ENCODE data around the gene IL17RD.

IL17RD gene

GRCh38 chr3:57073628-57074027, 91.5 kb downstream of the IL17RD start:
- no peak overlapping the region for H3K4me3 ChIP-seq (ENCODE audit: low read depth in 1 of 2, low read length in 2 of 2)
- no peaks in the 10 kb centered on the region for H3K9me3 ChIP-seq (ENCODE audit: low read length)
- no peaks in the 10 kb centered on the region for H3K27me3 ChIP-seq (ENCODE audit: control insufficient read depth in 1 of 2, insufficient read depth in 2 of 2, low read length in 2 of 2)

DNA sequence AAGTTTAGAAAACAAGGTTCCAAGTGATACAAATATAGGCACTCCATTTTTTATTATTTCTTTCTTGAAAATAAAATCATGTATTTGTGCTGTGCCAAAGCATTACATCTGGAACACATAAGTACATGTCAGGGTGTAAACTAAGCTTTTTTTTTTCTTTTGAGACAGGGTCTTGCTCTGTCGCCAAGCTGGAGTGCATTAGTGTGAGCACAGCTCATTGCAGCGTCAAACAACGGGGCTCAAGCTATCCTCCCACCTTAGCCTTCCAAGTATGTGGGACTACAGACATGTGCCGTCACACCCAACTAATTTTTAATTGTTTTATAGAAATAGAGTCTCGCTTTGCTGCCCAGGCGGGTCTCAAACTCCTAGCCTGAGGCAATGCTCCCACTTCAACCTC, 95.7 kb downstream of the IL17RD start:
- Histone ChIP-seq H3K27ac (ENCODE audit: low read depth, low read length) (no peak overlapping the region), H3K9me3 (ENCODE audit: low read length) (no peaks in the 10 kb centered on the region), H3K36me3 (ENCODE audit: insufficient read depth, low read length) (no peaks in the 10 kb centered on the region), H3K4me1 (ENCODE audit: insufficient read depth, low read length) (peaks cover 26% of the 10 kb centered on the region), H3K27me3 (ENCODE audit: control insufficient read depth in 1 of 2, insufficient read depth in 2 of 2, low read length in 2 of 2) (no peaks in the 10 kb centered on the region), H3K9ac (ENCODE audit: low read length) (no peak overlapping the region), H3K4me3 (ENCODE audit: low read depth in 1 of 2, low read length in 2 of 2) (no peak overlapping the region)

More at GRCh38 chr3:57073628-57074027, 91.5 kb downstream of the IL17RD start:
- Histone ChIP-seq H3K9ac (ENCODE audit: low read length) (no peak overlapping the region), H3K4me1 (ENCODE audit: insufficient read depth, low read length) (peaks cover 26% of the 10 kb centered on the region), H3K36me3 (ENCODE audit: insufficient read depth, low read length) (no peaks in the 10 kb centered on the region), H3K27ac (ENCODE audit: low read depth, low read length) (no peak overlapping the region)

- no peak overlapping the region for H3K4me3 ChIP-seq (ENCODE audit: low read depth in 1 of 2, low read length in 2 of 2)
These were observed 96.6 kb downstream of the IL17RD start for GRCh38 chr3:57068437-57069089.

DNA sequence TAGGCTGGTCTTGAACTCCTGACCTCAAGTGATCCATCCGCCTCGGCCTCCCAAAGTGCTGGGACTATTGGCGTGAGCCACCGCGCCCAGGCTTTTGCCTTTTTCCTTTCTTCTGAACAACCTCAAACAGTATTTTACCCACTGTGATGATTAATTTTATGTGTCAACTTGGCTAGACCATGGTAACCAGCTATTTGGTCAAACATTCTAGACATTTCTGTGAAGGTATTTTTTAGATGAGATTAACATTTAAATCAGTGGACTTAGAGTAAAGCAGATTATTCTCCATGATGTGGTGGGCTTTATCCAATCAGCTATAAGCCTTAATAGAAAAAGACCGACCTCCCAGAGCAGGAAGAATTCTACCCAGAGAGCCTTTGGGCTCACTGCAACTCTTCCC, 98.7 kb downstream of the IL17RD start:
- H3K36me3 ChIP-seq (ENCODE audit: insufficient read depth, low read length), result no peaks in the 10 kb centered on the region
- H3K9me3 ChIP-seq (ENCODE audit: low read length), result no peaks in the 10 kb centered on the region
- no peak overlapping the region for H3K27ac ChIP-seq (ENCODE audit: low read depth, low read length)
- H3K27me3 ChIP-seq (ENCODE audit: control insufficient read depth in 1 of 2, insufficient read depth in 2 of 2, low read length in 2 of 2), result no peaks in the 10 kb centered on the region
- H3K4me3 ChIP-seq (ENCODE audit: low read depth in 1 of 2, low read length in 2 of 2), result no peak overlapping the region
- no peak overlapping the region for H3K9ac ChIP-seq (ENCODE audit: low read length)
- peaks cover 52% of the 10 kb centered on the region for H3K4me1 ChIP-seq (ENCODE audit: insufficient read depth, low read length)

More at GRCh38 chr3:57068437-57069089, 96.6 kb downstream of the IL17RD start:
- H3K27ac ChIP-seq (ENCODE audit: low read depth, low read length), result peak overlapping the region; percentile 66
- no peaks in the 10 kb centered on the region for H3K27me3 ChIP-seq (ENCODE audit: control insufficient read depth in 1 of 2, insufficient read depth in 2 of 2, low read length in 2 of 2)
- H3K36me3 ChIP-seq (ENCODE audit: insufficient read depth, low read length), result no peaks in the 10 kb centered on the region
- H3K9ac ChIP-seq (ENCODE audit: low read length), result no peak overlapping the region
- peaks cover 31% of the 10 kb centered on the region for H3K4me1 ChIP-seq (ENCODE audit: insufficient read depth, low read length)
- no peaks in the 10 kb centered on the region for H3K9me3 ChIP-seq (ENCODE audit: low read length)

- Histone ChIP-seq H3K27ac (ENCODE audit: low read depth, low read length) (no peak overlapping the region), H3K9ac (ENCODE audit: low read length) (no peak overlapping the region), H3K4me1 (ENCODE audit: insufficient read depth, low read length) (peaks cover 55% of the 10 kb centered on the region), H3K36me3 (ENCODE audit: insufficient read depth, low read length) (no peaks in the 10 kb centered on the region), H3K4me3 (ENCODE audit: low read depth in 1 of 2, low read length in 2 of 2) (no peak overlapping the region), H3K9me3 (ENCODE audit: low read length) (no peaks in the 10 kb centered on the region), H3K27me3 (ENCODE audit: control insufficient read depth in 1 of 2, insufficient read depth in 2 of 2, low read length in 2 of 2) (no peaks in the 10 kb centered on the region)
These were observed 99.6 kb downstream of the IL17RD start for GRCh38 chr3:57065588-57065987.

DNA sequence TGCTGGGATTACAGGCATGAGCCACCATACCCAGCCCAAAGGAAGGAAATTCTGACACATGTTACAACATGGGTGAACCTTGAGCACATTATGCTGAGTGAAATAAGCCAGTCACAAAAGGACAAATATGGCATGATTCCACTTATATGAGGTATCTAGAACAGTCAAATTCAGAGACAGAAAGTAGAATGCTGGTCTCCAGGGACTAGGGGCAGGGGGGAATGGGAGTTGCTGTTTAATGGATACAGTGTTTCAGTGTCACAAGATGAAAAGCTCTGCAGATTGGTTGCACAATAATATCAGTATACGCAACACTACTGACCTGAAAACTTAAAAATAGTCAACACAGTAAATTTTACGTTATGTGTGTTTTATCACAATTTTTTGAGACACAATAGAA, 100.6 kb downstream of the IL17RD start:
- no peaks in the 10 kb centered on the region for H3K36me3 ChIP-seq (ENCODE audit: insufficient read depth, low read length)
- H3K9me3 ChIP-seq (ENCODE audit: low read length), result no peaks in the 10 kb centered on the region
- H3K27ac ChIP-seq (ENCODE audit: low read depth, low read length), result no peak overlapping the region
- no peaks in the 10 kb centered on the region for H3K27me3 ChIP-seq (ENCODE audit: control insufficient read depth in 1 of 2, insufficient read depth in 2 of 2, low read length in 2 of 2)
- no peak overlapping the region for H3K9ac ChIP-seq (ENCODE audit: low read length)
- no peak overlapping the region for H3K4me3 ChIP-seq (ENCODE audit: low read depth in 1 of 2, low read length in 2 of 2)
- peaks cover 54% of the 10 kb centered on the region for H3K4me1 ChIP-seq (ENCODE audit: insufficient read depth, low read length)

GRCh38 chr3:57064001-57064400, 101.2 kb downstream of the IL17RD start:
- Histone ChIP-seq H3K4me1 (ENCODE audit: insufficient read depth, low read length) (peaks cover 52% of the 10 kb centered on the region), H3K9ac (ENCODE audit: low read length) (no peak overlapping the region), H3K27ac (ENCODE audit: low read depth, low read length) (no peak overlapping the region), H3K36me3 (ENCODE audit: insufficient read depth, low read length) (no peaks in the 10 kb centered on the region), H3K27me3 (ENCODE audit: control insufficient read depth in 1 of 2, insufficient read depth in 2 of 2, low read length in 2 of 2) (no peaks in the 10 kb centered on the region), H3K9me3 (ENCODE audit: low read length) (no peaks in the 10 kb centered on the region), H3K4me3 (ENCODE audit: low read depth in 1 of 2, low read length in 2 of 2) (no peak overlapping the region)

- peaks cover 43% of the 10 kb centered on the region for H3K4me1 ChIP-seq (ENCODE audit: insufficient read depth, low read length)
- H3K27me3 ChIP-seq (ENCODE audit: control insufficient read depth in 1 of 2, insufficient read depth in 2 of 2, low read length in 2 of 2), result no peaks in the 10 kb centered on the region
- no peaks in the 10 kb centered on the region for H3K36me3 ChIP-seq (ENCODE audit: insufficient read depth, low read length)
- peak overlapping the region; percentile 90 for H3K27ac ChIP-seq (ENCODE audit: low read depth, low read length)
- H3K9me3 ChIP-seq (ENCODE audit: low read length), result no peaks in the 10 kb centered on the region
- H3K9ac ChIP-seq (ENCODE audit: low read length), result no peak overlapping the region
- H3K4me3 ChIP-seq (ENCODE audit: low read depth in 1 of 2, low read length in 2 of 2), result no peak overlapping the region
These were observed 102.1 kb downstream of the IL17RD start for GRCh38 chr3:57063032-57063431.

DNA sequence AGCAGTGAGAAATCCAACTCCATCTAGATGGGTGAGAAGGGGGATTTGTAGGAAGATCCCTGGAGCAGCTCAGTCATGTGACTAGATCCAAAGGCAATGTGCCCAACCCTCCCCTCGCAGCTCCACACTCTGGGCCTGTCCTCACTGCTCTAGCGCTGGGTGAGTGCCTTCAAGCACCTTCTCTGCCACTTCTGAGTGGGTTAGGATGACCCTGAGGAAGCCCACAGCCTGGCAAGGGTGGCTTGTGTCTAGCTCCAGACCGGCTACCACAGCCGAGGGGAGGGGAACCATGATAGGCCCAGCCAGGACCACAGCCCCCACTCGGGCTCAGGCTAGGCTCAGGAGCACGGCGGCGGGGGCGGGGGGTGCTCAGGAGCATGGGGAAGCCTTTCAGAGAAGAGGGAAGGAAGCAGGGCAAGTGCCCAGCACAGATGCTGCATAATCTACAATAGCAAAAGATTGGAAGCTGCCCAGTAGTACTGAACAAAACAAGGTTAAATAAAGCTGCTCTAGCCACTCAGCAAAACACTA, 103.0 kb downstream of the IL17RD start:
- no peaks in the 10 kb centered on the region for H3K27me3 ChIP-seq (ENCODE audit: control insufficient read depth in 1 of 2, insufficient read depth in 2 of 2, low read length in 2 of 2)
- no peaks in the 10 kb centered on the region for H3K36me3 ChIP-seq (ENCODE audit: insufficient read depth, low read length)
- H3K9ac ChIP-seq (ENCODE audit: low read length), result no peak overlapping the region
- no peaks in the 10 kb centered on the region for H3K9me3 ChIP-seq (ENCODE audit: low read length)
- peak overlapping the region in 1 of 2 donors; percentile 20 for H3K4me3 ChIP-seq (ENCODE audit: low read depth in 1 of 2, low read length in 2 of 2)
- peaks cover 40% of the 10 kb centered on the region for H3K4me1 ChIP-seq (ENCODE audit: insufficient read depth, low read length)
- H3K27ac ChIP-seq (ENCODE audit: low read depth, low read length), result peak overlapping the region; percentile 90

- Histone ChIP-seq H3K36me3 (ENCODE audit: insufficient read depth, low read length) (no peaks in the 10 kb centered on the region), H3K27ac (ENCODE audit: low read depth, low read length) (peak overlapping the region; percentile 90), H3K9ac (ENCODE audit: low read length) (peak overlapping the region; percentile 11), H3K4me3 (ENCODE audit: low read depth in 1 of 2, low read length in 2 of 2) (no peak overlapping the region), H3K9me3 (ENCODE audit: low read length) (no peaks in the 10 kb centered on the region), H3K4me1 (ENCODE audit: insufficient read depth, low read length) (peaks cover 40% of the 10 kb centered on the region), H3K27me3 (ENCODE audit: control insufficient read depth in 1 of 2, insufficient read depth in 2 of 2, low read length in 2 of 2) (no peaks in the 10 kb centered on the region)
These were observed 103.6 kb downstream of the IL17RD start for GRCh38 chr3:57061556-57061955.

- Histone ChIP-seq H3K4me3 (ENCODE audit: low read depth in 1 of 2, low read length in 2 of 2) (no peak within 1 kb of the TSS), H3K9me3 (ENCODE audit: low read length) (no peaks in the 10 kb centered on the region), H3K9ac (ENCODE audit: low read length) (peak within 1 kb of the TSS; percentile 11), H3K36me3 (ENCODE audit: insufficient read depth, low read length) (no peaks in the 10 kb centered on the region), H3K27ac (ENCODE audit: low read depth, low read length) (peak within 1 kb of the TSS; percentile 90), H3K4me1 (ENCODE audit: insufficient read depth, low read length) (peaks cover 40% of the 10 kb centered on the region), H3K27me3 (ENCODE audit: control insufficient read depth in 1 of 2, insufficient read depth in 2 of 2, low read length in 2 of 2) (no peaks in the 10 kb centered on the region)
These were observed 104.9 kb downstream of the IL17RD start, which contains the start of gene SPATA12 for GRCh38 chr3:57060089-57060821. TSS of gene SPATA12 (plus strand) at chr3:57060664. CDS start at chr3:57073695, 13,031 bp downstream.
